Urothelium cell line (cell line): Measurements from ENCODE around the gene ZSCAN2.
A peak's percentile ranks its signal among the peaks of the same experiment; 100 is the strongest.
"Not testable (repeated sequence)": the region's sequence is repeated elsewhere in the genome, so short reads cannot be mapped to it uniquely, and the experiment has no call there.

Experiments used
- DNase-seq: peaks from one replicate; pipeline ENCODE4 v3.0.0; 2011; ENCODE audit warnings: low spot score, mixed read lengths
- FAIRE-seq: peaks from 2 replicates; lab custom pipeline; 2011; peaks lifted over from hg19 to GRCh38; lab: Jason Lieb, UNC

The ZSCAN2 gene

DNA sequence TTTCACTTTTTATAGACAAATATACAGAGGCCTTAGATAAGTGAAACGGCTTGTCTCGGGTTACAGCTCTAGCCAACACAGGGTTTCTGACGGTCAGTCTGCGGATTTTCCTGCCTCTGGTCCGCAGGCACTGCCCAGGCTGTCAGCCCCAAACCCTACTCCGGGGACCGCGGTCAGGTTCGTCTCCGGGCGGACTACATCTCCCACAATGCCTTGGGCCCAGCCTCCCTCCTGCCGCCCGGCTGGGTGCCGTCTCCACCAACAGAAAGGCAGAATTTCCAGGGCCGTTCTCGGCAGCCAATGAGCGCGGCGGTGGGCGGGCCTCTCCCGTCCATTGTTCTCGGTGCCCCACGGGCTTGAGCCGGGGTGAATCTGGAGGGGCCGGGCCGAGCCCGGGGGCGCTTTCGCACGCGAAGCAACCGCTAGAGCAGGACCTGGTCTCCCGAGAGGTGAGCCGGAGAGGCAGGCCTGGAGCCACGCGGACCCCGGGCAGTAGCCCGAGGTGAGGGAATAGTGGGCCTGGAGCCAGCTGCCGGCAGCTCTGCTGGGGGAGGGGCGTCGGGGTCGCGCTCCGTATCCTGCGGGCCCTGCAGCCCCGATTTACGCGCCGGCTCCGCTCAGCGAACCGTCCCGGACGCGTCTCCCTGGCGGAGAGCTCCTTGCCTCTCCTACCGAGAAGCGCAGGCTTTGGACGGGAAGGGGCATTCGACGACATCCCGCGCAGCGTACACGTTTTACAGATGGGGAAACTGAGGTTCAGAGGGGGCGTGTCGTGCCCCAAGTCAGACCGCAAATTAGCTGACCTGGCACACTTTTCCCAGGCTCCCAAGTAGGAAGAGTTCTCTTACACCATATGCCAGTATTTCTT, at the start of gene ZSCAN2:
ZSCAN2 (plus strand) TSS at position 323 of the 868 bp plus-strand sequence. CDS start 2,919 bp downstream, outside the sequence.
- DNase-seq (peak; percentile 98), FAIRE-seq (no peak)

- FAIRE-seq, DNase-seq: not testable (repeated sequence)
Measured at GRCh38 chr15:84551624-84552023, 49.2 kb upstream of the ZSCAN2 start.

DNA sequence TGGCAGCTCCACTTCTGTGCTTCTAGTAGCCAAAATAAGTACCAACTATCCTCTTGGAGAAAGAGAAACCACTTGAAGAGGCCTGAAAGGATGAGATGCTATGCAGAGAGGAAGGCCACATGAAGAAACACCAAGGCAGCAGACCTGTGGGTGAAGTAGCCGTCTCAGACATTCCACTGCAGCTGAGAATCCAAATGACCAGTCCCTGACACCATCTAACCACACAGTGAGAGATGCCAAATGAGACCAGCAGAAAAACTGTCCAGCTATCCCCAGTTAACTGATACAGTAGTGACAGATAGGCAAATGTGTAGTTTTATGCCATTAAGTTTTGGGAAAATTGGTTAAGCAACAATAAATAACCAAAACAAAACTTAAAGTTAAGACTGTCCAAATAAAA, 47.9 kb upstream of the ZSCAN2 start:
- FAIRE-seq (no peak), DNase-seq (no peak)

- DNase-seq, FAIRE-seq: not testable (repeated sequence)
Measured at GRCh38 chr15:84556690-84557089, 44.1 kb upstream of the ZSCAN2 start.

- DNase-seq, FAIRE-seq: not testable (repeated sequence)
Measured at GRCh38 chr15:84568021-84568420, 32.8 kb upstream of the ZSCAN2 start.

DNA sequence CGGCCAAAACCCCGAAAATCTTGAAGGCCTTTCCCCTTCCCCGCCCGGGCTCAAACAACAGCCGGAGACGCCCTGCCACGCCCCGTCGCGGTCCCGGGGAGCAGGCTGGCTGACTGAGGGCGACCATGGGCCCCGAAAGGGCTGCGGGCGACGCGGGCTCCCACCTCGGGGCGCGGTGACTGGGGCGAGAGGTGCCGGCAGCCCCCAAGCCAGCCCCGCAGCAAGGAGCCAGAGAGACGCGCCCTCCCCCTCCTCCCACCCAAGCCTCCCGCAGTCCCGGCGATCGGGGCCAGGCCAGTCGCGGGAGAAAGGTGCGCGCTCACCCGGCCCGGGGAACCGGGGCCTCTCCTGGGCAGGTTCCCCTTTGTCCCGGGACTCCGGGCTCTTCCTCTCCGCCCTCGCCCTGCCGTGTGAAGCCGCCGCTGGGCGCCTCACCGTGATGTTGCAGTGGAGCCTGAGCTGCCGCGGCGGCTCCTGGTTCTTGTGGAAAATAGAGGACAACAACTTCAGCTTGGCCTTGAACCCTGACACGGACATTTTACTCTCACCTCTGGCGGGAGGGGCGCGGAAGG, 30.6 kb upstream of the ZSCAN2 start:
- no peak for FAIRE-seq
- DNase-seq = peak; percentile 20

- FAIRE-seq (no peak), DNase-seq (no peak)
Measured at GRCh38 chr15:84572231-84572630, 28.6 kb upstream of the ZSCAN2 start.

DNA sequence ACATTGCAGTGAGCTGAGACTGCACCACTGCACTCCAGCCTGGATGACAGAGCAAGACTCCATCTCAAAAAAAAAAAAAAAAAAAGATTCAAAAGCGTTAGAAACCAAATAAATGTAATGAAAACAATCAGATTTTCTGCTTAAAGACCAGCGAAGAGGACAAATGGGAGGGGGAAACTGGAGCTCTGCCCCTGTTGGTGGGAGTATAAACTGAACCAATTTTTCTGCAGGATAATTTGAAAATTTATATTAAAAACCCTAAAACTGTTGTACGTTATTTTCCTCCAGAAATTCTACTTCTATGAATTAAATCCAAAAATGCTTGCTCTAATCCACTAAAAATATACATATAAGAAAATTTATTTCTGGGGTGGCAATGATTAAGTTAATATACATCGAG, 25.3 kb upstream of the ZSCAN2 start:
- FAIRE-seq (no peak), DNase-seq (no peak)

- FAIRE-seq, DNase-seq: not testable (repeated sequence)
Measured at GRCh38 chr15:84577891-84578290, 22.9 kb upstream of the ZSCAN2 start.

GRCh38 chr15:84579261-84579721, 21.5 kb upstream of the ZSCAN2 start:
- FAIRE-seq = peak; percentile 93
- DNase-seq = not testable (repeated sequence)

- FAIRE-seq = peak; percentile 77
- DNase-seq = not testable (repeated sequence)
Measured at GRCh38 chr15:84581676-84582428, 19.0 kb upstream of the ZSCAN2 start.

GRCh38 chr15:84582583-84583157, 18.1 kb upstream of the ZSCAN2 start:
- DNase-seq = no peak
- no peak for FAIRE-seq

DNA sequence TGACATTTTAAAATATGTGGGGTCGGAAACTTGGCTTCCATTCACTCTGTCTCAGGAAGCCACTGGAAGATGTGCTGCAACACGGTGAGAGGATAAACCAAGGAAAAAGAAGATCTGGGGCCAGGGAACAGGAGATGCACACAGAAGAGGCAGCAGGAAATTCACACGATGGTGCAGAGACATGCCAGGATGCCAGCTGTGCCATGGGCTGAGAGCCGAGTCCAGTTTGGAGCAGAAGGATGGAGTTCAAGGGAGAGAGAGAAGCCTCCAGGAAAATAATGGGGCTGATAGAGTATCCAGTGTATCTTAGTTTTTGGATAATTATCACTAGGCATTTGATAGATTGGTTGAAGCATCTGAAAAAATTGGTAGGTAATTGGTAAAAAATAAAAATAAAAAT, 16.9 kb upstream of the ZSCAN2 start:
- FAIRE-seq, DNase-seq: not testable (repeated sequence)

- no peak for DNase-seq
- no peak for FAIRE-seq
Measured at GRCh38 chr15:84586696-84587095, 14.1 kb upstream of the ZSCAN2 start.

DNA sequence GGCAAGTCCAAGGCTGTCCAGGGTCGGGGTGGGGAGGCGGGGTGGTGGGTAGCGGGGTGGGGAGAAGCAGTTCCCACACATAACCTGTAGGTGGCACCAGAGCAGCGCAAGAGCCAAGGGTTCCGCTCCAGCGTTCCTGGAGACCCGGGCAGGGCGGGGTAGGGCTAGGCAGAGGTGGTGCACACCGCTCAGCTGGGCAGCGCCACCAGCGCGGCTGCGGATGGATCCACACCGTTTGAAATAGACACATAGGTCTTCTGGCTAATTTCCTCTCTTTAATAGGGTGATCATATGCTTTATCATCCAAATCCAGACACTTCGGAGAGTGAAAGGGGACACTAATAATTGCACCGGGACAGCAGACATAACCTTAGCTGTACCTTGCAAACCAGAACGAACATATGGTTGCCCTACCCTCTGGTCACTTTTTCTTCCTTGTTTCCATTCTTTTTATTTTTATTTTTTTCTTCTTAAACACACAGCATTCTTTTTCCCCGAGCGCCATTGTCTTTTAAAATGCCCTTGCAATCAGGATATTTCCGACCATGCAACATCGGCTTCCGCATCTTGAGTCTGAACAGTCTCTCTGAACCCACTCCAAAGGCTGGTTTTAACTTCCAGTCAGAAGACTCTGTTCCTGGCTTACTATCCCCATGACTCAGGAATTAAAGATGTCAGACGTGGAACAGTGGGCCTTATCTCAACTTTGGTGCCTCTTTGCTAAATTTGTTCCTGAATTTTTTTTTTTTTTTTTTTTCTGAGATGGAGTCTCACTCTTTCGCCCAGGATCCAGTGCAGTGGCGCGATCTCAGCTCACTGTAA, 12.5 kb upstream of the ZSCAN2 start:
- peak; percentile 84 for FAIRE-seq

DNA sequence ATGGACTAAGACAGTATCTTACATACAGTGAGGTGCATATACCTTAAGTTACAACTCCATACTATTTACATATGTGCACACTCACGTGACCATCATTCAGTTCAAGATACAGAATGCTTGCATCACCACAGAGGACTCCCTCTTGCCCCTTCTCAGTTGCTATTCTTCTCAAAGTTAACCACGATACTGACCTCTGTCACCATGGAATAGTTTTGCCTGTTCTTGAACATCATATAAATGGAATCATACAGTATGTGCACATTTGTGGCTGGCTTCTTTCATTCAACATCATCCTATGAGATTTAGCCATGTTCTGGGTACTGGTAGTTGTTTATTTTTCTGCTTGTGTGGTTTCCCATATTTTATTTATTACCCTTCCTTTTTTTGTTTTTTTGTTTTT, 10.4 kb upstream of the ZSCAN2 start:
- FAIRE-seq (no peak), DNase-seq (no peak)

More for the DNA sequence above, 12.5 kb upstream of the ZSCAN2 start:
- DNase-seq = peak; percentile 93

DNA sequence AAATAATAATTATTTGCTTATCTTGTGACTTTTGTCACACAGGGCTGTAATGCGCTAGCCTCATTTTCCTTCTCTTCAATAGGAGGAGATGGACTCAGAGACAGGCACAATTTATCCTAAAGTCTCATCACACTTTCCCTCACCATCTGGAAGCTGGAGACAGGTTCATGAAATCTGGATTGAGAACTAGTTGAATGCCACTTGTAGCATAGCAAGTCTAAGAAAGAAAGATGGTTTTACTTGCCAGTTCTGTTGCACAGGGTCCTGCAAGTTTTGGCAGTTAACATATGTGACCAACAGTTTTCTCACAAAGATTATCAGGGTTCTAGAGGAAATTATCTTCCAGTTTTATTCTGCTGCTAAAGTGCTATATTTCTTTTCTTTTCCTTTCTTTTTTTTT, 9.0 kb upstream of the ZSCAN2 start:
- FAIRE-seq = no peak
- DNase-seq = no peak

DNA sequence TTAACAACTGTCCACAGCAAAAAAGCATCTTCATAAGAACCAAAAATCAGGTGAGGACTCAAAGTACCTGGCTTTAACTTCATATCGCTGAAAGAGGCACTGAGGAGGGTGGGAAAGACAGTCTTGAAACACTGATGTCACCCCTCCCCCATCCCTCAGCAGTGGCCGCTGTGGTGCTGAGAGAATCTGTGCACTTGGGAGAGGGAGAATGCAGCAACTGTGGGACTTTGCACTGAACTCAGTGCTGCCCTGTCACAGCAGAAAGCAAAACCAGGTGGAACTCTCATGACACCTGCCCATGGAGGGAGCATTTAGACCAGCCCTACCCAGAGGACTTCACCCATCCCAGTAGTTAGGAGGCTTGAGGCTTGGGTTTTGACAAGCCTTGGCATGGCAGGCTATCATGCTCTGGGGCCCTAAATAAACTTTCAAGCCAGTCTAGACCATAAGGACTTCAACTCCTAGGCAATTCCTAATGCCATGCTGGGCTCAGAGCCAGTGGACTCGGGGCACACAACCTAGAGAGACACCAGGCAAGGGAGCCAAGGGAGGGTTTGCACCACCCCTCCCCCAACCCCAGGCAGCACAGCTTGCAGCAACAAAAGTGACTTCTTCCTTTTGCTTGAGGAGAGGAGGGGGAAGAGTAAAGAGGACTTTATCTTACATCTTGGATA, 6.1 kb upstream of the ZSCAN2 start:
- DNase-seq = no peak
- FAIRE-seq = no peak

DNA sequence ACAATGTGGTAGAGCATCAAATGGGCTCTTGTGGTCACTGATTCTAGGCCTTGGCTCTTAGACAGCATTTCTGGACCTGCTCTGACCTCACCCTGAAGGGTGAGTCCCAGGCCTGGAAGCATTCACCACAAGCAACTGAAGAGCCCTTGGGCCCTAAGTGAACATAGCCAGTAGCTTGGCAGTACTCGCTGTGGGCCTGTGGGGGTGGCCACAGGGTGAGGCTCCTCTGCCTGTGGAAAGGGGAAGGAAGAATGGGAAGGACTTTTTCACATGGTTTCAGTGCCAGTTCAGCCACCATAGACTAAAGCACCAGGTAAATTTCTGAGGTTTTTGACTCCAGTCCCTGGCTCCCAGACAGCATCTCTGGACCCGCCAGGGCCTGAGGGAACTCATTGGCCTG, 5.1 kb upstream of the ZSCAN2 start:
- no peak for DNase-seq
- FAIRE-seq = no peak
